Gastrocnemius medialis (tissue), 4 donors: ENCODE data around the gene RUFY1. TPM values are rescaled to one million over a fixed set of nuclear protein-coding genes. Genes with fewer than 3 reads are reported as not detected.
"Not testable (repeated sequence)": the region's sequence is repeated elsewhere in the genome, so short reads cannot be mapped to it uniquely, and the experiment has no call there.

Source experiments
- ATAC-seq, 2 donors: fragments of 150-250 bp; one replicate each; pipeline ENCODE4 v1.9.1; 2016
- DNase-seq, 2 donors: peaks; one replicate each; pipeline ENCODE4 v3.0.0-alpha.2; 2019
- H3K27ac ChIP-seq, 4 donors: fragments of 200-600 bp; sonication (generic); 1 replicate in 1 of 4; 2 replicates in 3 of 4; pipeline ENCODE4 v1.5.1; 2016 to 2018; ENCODE audit warnings: mild to moderate bottlenecking in 2 of 4, moderate library complexity in 1 of 4
- H3K27me3 ChIP-seq, 3 donors: fragments of 200-600 bp; sonication (generic) in 2 of 3; 1 replicate in 1 of 3; 2 replicates in 2 of 3; pipeline versions ENCODE4 v1.5.1 to v1.6.0; 2016 to 2019; ENCODE audit warnings: mild to moderate bottlenecking in 1 of 3, moderate library complexity in 1 of 3
- H3K36me3 ChIP-seq, 2 donors: fragments of 200-600 bp; sonication (generic) in 1 of 2; one replicate each; pipeline ENCODE4 v1.5.1; 2017 to 2018
- H3K4me1 ChIP-seq, 2 donors: fragments of 200-600 bp; sonication (generic) in 1 of 2; one replicate each; pipeline ENCODE4 v1.5.1; 2016 to 2017; ENCODE audit warnings: mild to moderate bottlenecking in 2 of 2
- H3K4me3 ChIP-seq, 4 donors: fragments of 200-600 bp; sonication (generic) in 3 of 4; 1 replicate in 1 of 4; 2 replicates in 3 of 4; pipeline ENCODE4 v1.5.1; 2016 to 2019; ENCODE audit warnings: mild to moderate bottlenecking in 2 of 4
- H3K9me3 ChIP-seq, 3 donors: fragments of 200-600 bp; sonication (generic) in 2 of 3; 1 replicate in 1 of 3; 2 replicates in 2 of 3; pipeline ENCODE4 v1.5.1; 2016 to 2019
- in situ Hi-C, 4 donors: fragments of 200-750 bp; cut with MboI; loops; one replicate each; pipeline versions ENCODE4 v1.15.0 to v1.8.0; 2017; ENCODE audit warnings: low sequenced_read_pairs in 4 of 4
- intact Hi-C: fragments of 100-400 bp; cut with DNase I; formaldehyde crosslinking; loops from one replicate; pipeline ENCODE4 v1.15.1; 2023; ENCODE audit warnings: low total_unique reads
- total RNA-seq, 4 donors: library from RNA; depleted of rRNA; stranded (reverse); fragments of >200 nt; gene quantifications; one replicate each; pipeline versions ENCODE4 v1.1.0 to v1.2.3, GENCODE V29; 2016
- TF ChIP-seq, protein P1 (sequence below), 5 experiments: fragments of 450-650 bp in 3 of 5; fragments of 200-600 bp in 2 of 5; sonication (generic) in 2 of 5; IDR thresholded peaks in 4 of 5; conservative IDR thresholded peaks in 1 of 5; 1 replicate in 4 of 5; 2 replicates in 1 of 5; pipeline ENCODE4 v1.5.1; 2016 to 2019; ENCODE audit warnings: antibody characterized with exemption in 5 of 5, mild to moderate bottlenecking in 3 of 5, moderate library complexity in 3 of 5

Gene RUFY1
- total RNA-seq, 4 donors from 2014 or later = 19.6 to 36.3 (median 26.0) TPM

GRCh38 chr5:179658179-179658856 is 108.0 kb downstream of the RUFY1 start:
- H3K9me3 ChIP-seq, H3K4me1 ChIP-seq, DNase-seq, intact Hi-C loops, H3K36me3 ChIP-seq, H3K27me3 ChIP-seq: not testable (repeated sequence)
- in situ Hi-C loops = loop anchor here in 1 of 4 donors (25.0 kb wide), 1 partner anchor 829 kb away; the partner anchor contains the start of gene CNOT6
- peak; percentile 2 to 55 for ATAC-seq
- Histone ChIP-seq H3K27ac (peak overlapping the region in 2 of 4 donors; percentile 63 to 64), H3K4me3 (peak overlapping the region; percentile 40 to 64 (median 50))
- TF ChIP-seq, protein P1, sequence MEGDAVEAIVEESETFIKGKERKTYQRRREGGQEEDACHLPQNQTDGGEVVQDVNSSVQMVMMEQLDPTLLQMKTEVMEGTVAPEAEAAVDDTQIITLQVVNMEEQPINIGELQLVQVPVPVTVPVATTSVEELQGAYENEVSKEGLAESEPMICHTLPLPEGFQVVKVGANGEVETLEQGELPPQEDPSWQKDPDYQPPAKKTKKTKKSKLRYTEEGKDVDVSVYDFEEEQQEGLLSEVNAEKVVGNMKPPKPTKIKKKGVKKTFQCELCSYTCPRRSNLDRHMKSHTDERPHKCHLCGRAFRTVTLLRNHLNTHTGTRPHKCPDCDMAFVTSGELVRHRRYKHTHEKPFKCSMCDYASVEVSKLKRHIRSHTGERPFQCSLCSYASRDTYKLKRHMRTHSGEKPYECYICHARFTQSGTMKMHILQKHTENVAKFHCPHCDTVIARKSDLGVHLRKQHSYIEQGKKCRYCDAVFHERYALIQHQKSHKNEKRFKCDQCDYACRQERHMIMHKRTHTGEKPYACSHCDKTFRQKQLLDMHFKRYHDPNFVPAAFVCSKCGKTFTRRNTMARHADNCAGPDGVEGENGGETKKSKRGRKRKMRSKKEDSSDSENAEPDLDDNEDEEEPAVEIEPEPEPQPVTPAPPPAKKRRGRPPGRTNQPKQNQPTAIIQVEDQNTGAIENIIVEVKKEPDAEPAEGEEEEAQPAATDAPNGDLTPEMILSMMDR (IDR thresholded peaks at IDR 0.05 in 4 of 5, conservative IDR thresholded peaks at IDR 0.05 in 1 of 5) = peak in 1 of 5 experiments; percentile 7

Other genes with a start within 250 kb of the RUFY1 start
- 1 to 10 TPM in 3 of 4 donors, under 1 TPM in 1; 0.78 to 3.8 (median 2.0) TPM for gene ADAMTS2, start 205.1 kb upstream of the RUFY1 start, total RNA-seq
- gene HNRNPH1, start 73.1 kb downstream of the RUFY1 start, total RNA-seq = 100 to 1,000 TPM in 3 of 4 donors, 10 to 100 TPM in 1; 72.4 to 209 (median 157) TPM
- not detected for gene CBY3, start 130.5 kb downstream of the RUFY1 start, total RNA-seq
- 100 to 1,000 TPM; 141 to 306 (median 275) TPM for gene CANX, start 148.4 kb downstream of the RUFY1 start, total RNA-seq
- gene MAML1, start 182.3 kb downstream of the RUFY1 start, total RNA-seq = 10 to 100 TPM; 14.4 to 16.3 (median 15.1) TPM
- 10 to 100 TPM in 1 of 4 donors, 1 to 10 TPM in 3; 1.7 to 12.6 (median 5.6) TPM for gene LTC4S, start 243.4 kb downstream of the RUFY1 start, total RNA-seq